Measurements from ENCODE around the gene CAST.

CAST gene

GRCh38 chr5:96625365-96625764, 36.8 kb upstream of the CAST start:
- no peak for TF ChIP-seq CTCF (conservative IDR thresholded peaks at IDR 0.05)
- peak overlapping the region; percentile 82 for H3K27ac ChIP-seq

- H3K27ac ChIP-seq = peak overlapping the region; percentile 82
Observed at GRCh38 chr5:96626956-96627355, 35.2 kb upstream of the CAST start.

GRCh38 chr5:96627792-96628398, 34.3 kb upstream of the CAST start:
- TF ChIP-seq CTCF (conservative IDR thresholded peaks at IDR 0.05) = no peak
- peak overlapping the region; percentile 82 for H3K27ac ChIP-seq

More at GRCh38 chr5:96626956-96627355, 35.2 kb upstream of the CAST start:
- TF ChIP-seq CTCF (conservative IDR thresholded peaks at IDR 0.05) = no peak

GRCh38 chr5:96628406-96628805, 33.8 kb upstream of the CAST start:
- no peak for TF ChIP-seq CTCF (conservative IDR thresholded peaks at IDR 0.05)
- peak overlapping the region; percentile 82 for H3K27ac ChIP-seq

GRCh38 chr5:96629774-96630173, 32.4 kb upstream of the CAST start:
- no peak for TF ChIP-seq CTCF (conservative IDR thresholded peaks at IDR 0.05)
- H3K27ac ChIP-seq = peak overlapping the region; percentile 82

- H3K27ac ChIP-seq = no peak overlapping the region
- TF ChIP-seq CTCF (conservative IDR thresholded peaks at IDR 0.05) = no peak
Observed at GRCh38 chr5:96633820-96634219, 28.4 kb upstream of the CAST start.

- TF ChIP-seq CTCF (conservative IDR thresholded peaks at IDR 0.05) = no peak
- H3K27ac ChIP-seq = no peak overlapping the region
Observed at GRCh38 chr5:96634881-96635280, 27.3 kb upstream of the CAST start.

Data from VCaP (cell line).